Activated naive CD8-positive, alpha-beta T cell treated with anti-CD3 and anti-CD28 coated beads, Interleukin-2, amount 10 ng/mL, durations not matched to agents 7 days and 5 days (primary cell): Measurements from ENCODE around the gene SIPA1L3. TPM values are rescaled to one million over a fixed set of nuclear protein-coding genes. Genes with fewer than 3 reads are reported as not detected.

ENCODE experiments used
- ATAC-seq: fragments of 150-1000 bp; cut with Tn5 transposase; one replicate; pipeline ENCODE4 v1.10.0; 2021; ENCODE audit warnings: low read depth, moderate library complexity
- POLR2A ChIA-PET: fragments of 350-600 bp; sonication (Branson Sonifier 250); formaldehyde crosslinking; loops from one replicate; lab custom pipeline; 2021; ENCODE audit warnings: antibody characterized with exemption; lab: Charles Lee
- DNase-seq: peaks from one replicate; pipeline ENCODE4 v3.0.0; 2021
- H3K27ac Mint-ChIP-seq: one replicate; pipeline ENCODE4 v1.8.0; 2022; ENCODE audit warnings: mild to moderate bottlenecking, mixed read lengths
- H3K27me3 Mint-ChIP-seq: one replicate; pipeline ENCODE4 v1.8.0; 2022; ENCODE audit warnings: mild to moderate bottlenecking, moderate library complexity, mixed read lengths
- H3K36me3 Mint-ChIP-seq: one replicate; pipeline ENCODE4 v1.8.0; 2021; ENCODE audit warnings: mild to moderate bottlenecking, mixed read lengths
- H3K4me1 Mint-ChIP-seq: one replicate; pipeline ENCODE4 v1.8.0; 2021; ENCODE audit warnings: mixed read lengths
- H3K4me3 Mint-ChIP-seq: one replicate; pipeline ENCODE4 v1.8.0; 2022; ENCODE audit warnings: mild to moderate bottlenecking, moderate library complexity, mixed read lengths
- H3K9me3 Mint-ChIP-seq: one replicate; pipeline ENCODE4 v1.8.0; 2021; ENCODE audit warnings: mixed read lengths
- total RNA-seq, 2 experiments: library from RNA; stranded (reverse); gene quantifications; one replicate each; pipeline ENCODE4 v1.2.3, GENCODE V29; 2021

SIPA1L3 gene
- total RNA-seq, 2 experiments from 2014 or later: 20.3 to 24.6 TPM

GRCh38 chr19:38233740-38234251 is 326.8 kb downstream of the SIPA1L3 start:
- POLR2A ChIA-PET: interaction anchor here (1.2 kb wide), 1 partner anchor 102 kb away, joined by 3 read pairs; the partner anchor contains the start of gene CATSPERG
- Mint-ChIP-seq H3K36me3 (no peaks in the 10 kb centered on the region), H3K4me1 (peaks cover 5% of the 10 kb centered on the region), H3K4me3 (no peak overlapping the region), H3K9me3 (no peaks in the 10 kb centered on the region), H3K27ac (no peak overlapping the region), H3K27me3 (peaks cover 33% of the 10 kb centered on the region)
- DNase-seq: peak; percentile 88
- peak; percentile 62 for ATAC-seq

- Mint-ChIP-seq H3K36me3 (no peaks in the 10 kb centered on the region), H3K4me1 (peaks cover 2% of the 10 kb centered on the region), H3K27ac (no peak overlapping the region), H3K9me3 (no peaks in the 10 kb centered on the region), H3K27me3 (peaks cover 31% of the 10 kb centered on the region), H3K4me3 (no peak overlapping the region)
- ATAC-seq: no peak
- no peak for DNase-seq
- POLR2A ChIA-PET: interaction anchor here (1.2 kb wide), 1 partner anchor 101 kb away, joined by 3 read pairs; the partner anchor contains the start of gene CATSPERG
These were observed 327.6 kb downstream of the SIPA1L3 start for GRCh38 chr19:38234615-38235014.

DNA sequence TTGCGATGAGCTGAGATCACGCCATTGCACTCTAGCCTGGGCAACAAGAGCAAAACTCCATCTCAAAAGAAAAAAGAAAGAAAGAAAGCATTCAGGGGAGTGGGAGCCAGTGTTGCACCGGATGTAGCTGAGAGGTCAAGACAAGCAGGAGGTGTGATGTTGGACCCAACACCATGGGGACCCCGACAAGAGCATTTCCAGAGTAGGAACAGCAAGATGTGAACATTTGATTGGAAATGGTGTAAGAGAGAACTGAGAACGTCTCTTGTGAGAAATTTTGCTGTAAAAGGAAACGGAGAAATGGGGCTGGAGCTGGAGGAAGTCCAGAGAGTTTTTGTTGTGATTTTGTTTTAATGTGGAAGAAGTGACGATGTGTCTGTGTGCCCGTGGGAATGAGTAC is 332.8 kb downstream of the SIPA1L3 start:
- Mint-ChIP-seq H3K4me3 (no peak overlapping the region), H3K27me3 (peaks cover 16% of the 10 kb centered on the region), H3K4me1 (peaks cover 6% of the 10 kb centered on the region), H3K27ac (no peak overlapping the region), H3K9me3 (no peaks in the 10 kb centered on the region), H3K36me3 (no peaks in the 10 kb centered on the region)
- DNase-seq (no peak), ATAC-seq (no peak)
- POLR2A ChIA-PET: no interaction called here

DNA sequence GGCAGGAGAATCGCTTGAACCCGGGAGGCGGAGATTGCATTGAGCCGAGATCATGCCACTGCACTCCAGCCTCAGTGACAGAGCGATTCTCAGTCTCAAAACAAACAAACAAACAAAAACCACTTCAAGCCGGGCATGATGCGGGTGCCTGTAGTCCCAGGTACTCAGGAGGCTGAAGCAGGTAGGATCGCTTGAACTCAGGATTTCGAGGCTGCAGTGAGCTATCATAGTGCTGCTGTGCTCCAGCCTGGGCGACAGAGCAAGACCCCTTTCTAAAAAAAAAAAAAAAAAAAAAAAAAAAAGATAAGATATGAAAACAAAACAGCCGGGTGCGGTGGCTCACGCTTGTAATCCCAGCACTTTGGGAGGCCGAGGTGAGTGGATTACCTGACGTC is 336.3 kb downstream of the SIPA1L3 start:
- peak overlapping the region; percentile 84 for H3K4me3 Mint-ChIP-seq
- peaks cover 6% of the 10 kb centered on the region for H3K27me3 Mint-ChIP-seq
- no peaks in the 10 kb centered on the region for H3K9me3 Mint-ChIP-seq
- H3K36me3 Mint-ChIP-seq: no peaks in the 10 kb centered on the region
- no peak for ATAC-seq
- H3K27ac Mint-ChIP-seq: no peak overlapping the region
- no peak for DNase-seq
- peaks cover 7% of the 10 kb centered on the region for H3K4me1 Mint-ChIP-seq
- POLR2A ChIA-PET: interaction anchor here (0.7 to 0.9 kb wide), 2 partner anchors 31 to 93 kb away, joined by 3 to 4 read pairs; partner anchors contain the start of gene CATSPERG

GRCh38 chr19:38245826-38246498 is 339.0 kb downstream of the SIPA1L3 start:
- POLR2A ChIA-PET: interaction anchor here (1.4 kb wide), 1 partner anchor 85 kb away, joined by 9 read pairs; no protein-coding TSS in a partner anchor
- Mint-ChIP-seq H3K27me3 (peaks cover 4% of the 10 kb centered on the region), H3K4me3 (no peak overlapping the region), H3K27ac (no peak overlapping the region), H3K4me1 (peaks cover 7% of the 10 kb centered on the region), H3K9me3 (no peaks in the 10 kb centered on the region), H3K36me3 (no peaks in the 10 kb centered on the region)
- DNase-seq (no peak), ATAC-seq (no peak)

DNA sequence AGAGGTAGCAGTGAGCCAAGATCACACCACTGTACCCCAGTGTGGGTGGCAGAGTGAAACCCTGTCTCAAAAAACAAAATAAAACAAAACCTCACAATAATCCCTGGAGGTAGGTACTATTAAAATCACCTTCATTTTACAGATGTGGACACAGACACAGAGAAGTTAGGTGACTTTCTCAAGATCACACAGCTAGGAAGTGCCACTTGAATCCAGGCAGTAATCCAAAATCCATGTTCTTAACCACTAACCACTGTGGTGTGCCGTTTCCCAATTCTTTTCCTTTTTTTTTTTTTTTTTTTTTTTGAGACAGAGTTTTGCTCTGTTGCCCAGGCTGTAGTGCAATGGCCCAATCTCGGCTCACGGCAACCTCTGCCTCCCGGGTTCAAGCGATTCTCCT is 340.1 kb downstream of the SIPA1L3 start:
- POLR2A ChIA-PET: interaction anchor here (0.7 to 1.4 kb wide), 2 partner anchors 84 to 1518 kb away, joined by 5 to 9 read pairs; no protein-coding TSS in a partner anchor

GRCh38 chr19:38247734-38248268 is 340.8 kb downstream of the SIPA1L3 start:
- Mint-ChIP-seq H3K4me3 (no peak overlapping the region), H3K27me3 (peaks cover 4% of the 10 kb centered on the region), H3K27ac (no peak overlapping the region), H3K36me3 (no peaks in the 10 kb centered on the region), H3K4me1 (peaks cover 12% of the 10 kb centered on the region), H3K9me3 (no peaks in the 10 kb centered on the region)
- DNase-seq (no peak), ATAC-seq (no peak)
- POLR2A ChIA-PET: interaction anchor here (0.7 kb wide), 1 partner anchor 1518 kb away, joined by 5 read pairs; no protein-coding TSS in a partner anchor

More for the DNA sequence above, 340.1 kb downstream of the SIPA1L3 start:
- ATAC-seq (no peak), DNase-seq (no peak)
- Mint-ChIP-seq H3K36me3 (no peaks in the 10 kb centered on the region), H3K27ac (no peak overlapping the region), H3K9me3 (no peaks in the 10 kb centered on the region), H3K4me1 (peaks cover 11% of the 10 kb centered on the region), H3K27me3 (peaks cover 4% of the 10 kb centered on the region), H3K4me3 (no peak overlapping the region)

GRCh38 chr19:38248421-38248820 is 341.4 kb downstream of the SIPA1L3 start:
- POLR2A ChIA-PET: interaction anchor here (0.5 kb wide), 1 partner anchor 299 kb away, joined by 3 read pairs; no protein-coding TSS in a partner anchor
- Mint-ChIP-seq H3K4me3 (no peak overlapping the region), H3K27me3 (peaks cover 4% of the 10 kb centered on the region), H3K4me1 (peaks cover 12% of the 10 kb centered on the region), H3K36me3 (no peaks in the 10 kb centered on the region), H3K9me3 (no peaks in the 10 kb centered on the region), H3K27ac (no peak overlapping the region)
- DNase-seq (no peak), ATAC-seq (no peak)

DNA sequence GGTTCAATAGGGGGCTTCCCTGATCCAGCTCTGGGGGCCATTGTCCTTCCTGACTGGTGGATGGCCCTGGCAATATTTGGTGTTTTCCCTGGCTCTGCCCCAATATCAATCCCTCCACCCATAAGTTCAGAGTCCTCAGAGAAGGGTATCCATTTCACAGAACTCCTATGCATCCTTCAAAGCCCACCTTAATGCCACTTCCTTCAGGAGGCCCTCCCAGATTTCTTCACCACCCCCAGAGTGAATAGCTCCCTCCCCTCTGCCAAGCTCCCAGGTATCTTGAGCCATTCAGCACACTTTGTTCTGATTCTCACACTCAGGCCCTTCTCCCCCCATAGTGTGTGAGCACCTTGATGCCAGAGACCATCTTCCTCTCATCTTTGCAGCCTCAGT is 343.4 kb downstream of the SIPA1L3 start:
- no peak for DNase-seq
- Mint-ChIP-seq H3K27me3 (peaks cover 7% of the 10 kb centered on the region), H3K27ac (no peak overlapping the region), H3K4me1 (peaks cover 6% of the 10 kb centered on the region), H3K36me3 (no peaks in the 10 kb centered on the region), H3K9me3 (no peaks in the 10 kb centered on the region), H3K4me3 (no peak overlapping the region)
- POLR2A ChIA-PET: interaction anchor here (1.0 kb wide), 1 partner anchor 15 kb away, joined by 3 read pairs; no protein-coding TSS in a partner anchor
- no peak for ATAC-seq

DNA sequence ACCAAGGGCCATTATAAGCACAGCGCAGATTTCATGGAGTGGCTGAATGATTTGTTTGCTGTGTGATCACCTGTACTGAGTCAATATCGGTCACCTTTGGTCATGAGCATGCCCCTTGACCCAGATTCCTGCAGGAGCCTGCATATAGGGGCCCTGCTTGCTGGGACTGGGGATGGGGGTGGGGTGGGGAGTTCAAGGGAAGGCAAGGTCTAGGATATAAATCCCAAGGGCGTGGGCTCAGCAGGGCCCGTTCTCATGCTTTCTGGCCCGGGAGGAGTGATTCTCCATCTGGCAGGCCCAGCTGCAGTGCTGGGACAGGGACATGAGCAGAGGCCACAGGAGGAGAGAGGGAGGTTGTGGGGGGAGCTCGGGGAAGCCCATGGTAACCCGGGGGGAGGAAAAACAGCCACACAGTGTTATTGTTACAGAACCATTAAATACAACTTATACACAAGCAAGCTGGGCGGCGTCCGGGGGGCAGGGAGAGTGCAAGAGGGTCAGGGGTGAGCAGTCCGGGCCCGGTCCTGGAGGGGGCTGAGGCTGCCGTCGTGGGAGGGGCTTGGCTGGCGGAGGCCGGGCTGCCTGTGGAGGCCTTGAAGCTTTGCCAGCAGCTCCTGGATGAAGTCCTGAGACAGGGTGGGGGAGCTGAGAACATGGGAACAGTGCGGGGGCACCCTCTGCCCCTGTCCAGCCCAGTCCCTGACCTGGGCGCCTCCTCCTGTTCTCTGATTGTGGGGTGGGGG is 344.0 kb downstream of the SIPA1L3 start:
- Mint-ChIP-seq H3K27me3 (peaks cover 11% of the 10 kb centered on the region), H3K36me3 (no peaks in the 10 kb centered on the region), H3K27ac (no peak overlapping the region), H3K4me1 (peaks cover 6% of the 10 kb centered on the region), H3K4me3 (no peak overlapping the region), H3K9me3 (no peaks in the 10 kb centered on the region)
- DNase-seq (no peak), ATAC-seq (no peak)
- POLR2A ChIA-PET: interaction anchor here (1.0 kb wide), 1 partner anchor 14 kb away, joined by 3 read pairs; no protein-coding TSS in a partner anchor

GRCh38 chr19:38251564-38252051 is 344.6 kb downstream of the SIPA1L3 start:
- H3K36me3 Mint-ChIP-seq: no peaks in the 10 kb centered on the region
- peaks cover 13% of the 10 kb centered on the region for H3K27me3 Mint-ChIP-seq
- no peaks in the 10 kb centered on the region for H3K9me3 Mint-ChIP-seq
- H3K4me1 Mint-ChIP-seq: peaks cover 6% of the 10 kb centered on the region
- no peak for ATAC-seq
- DNase-seq: no peak
- POLR2A ChIA-PET: interaction anchor here (1.0 kb wide), 1 partner anchor 14 kb away, joined by 3 read pairs; no protein-coding TSS in a partner anchor
- no peak overlapping the region for H3K27ac Mint-ChIP-seq
- H3K4me3 Mint-ChIP-seq: no peak overlapping the region

GRCh38 chr19:38252385-38252784 is 345.4 kb downstream of the SIPA1L3 start:
- H3K9me3 Mint-ChIP-seq: no peaks in the 10 kb centered on the region
- no peaks in the 10 kb centered on the region for H3K36me3 Mint-ChIP-seq
- DNase-seq (no peak), ATAC-seq (no peak)
- H3K4me1 Mint-ChIP-seq: peaks cover 6% of the 10 kb centered on the region
- POLR2A ChIA-PET: no interaction called here
- no peak overlapping the region for H3K4me3 Mint-ChIP-seq
- H3K27ac Mint-ChIP-seq: no peak overlapping the region
- H3K27me3 Mint-ChIP-seq: peaks cover 21% of the 10 kb centered on the region
